DND-41 (cell line): Measurements from ENCODE around the gene ACVR2A.

Experiments
- ATAC-seq: fragments of 200-7000 bp; cut with Tn5 transposase; 3 replicates; pipeline ENCODE4 v1.9.1; 2021; ENCODE audit warnings: low read depth; ENCODE audit not compliant: insufficient read depth
- DNase-seq: peaks from one replicate; pipeline ENCODE4 v3.0.0-alpha.2; 2020
- H2AFZ ChIP-seq: 2 replicates; pipeline ENCODE4 v1.6.0; 2012; ENCODE audit warnings: low read depth, low read length
- H3K27ac ChIP-seq: 2 replicates; pipeline ENCODE4 v1.5.1; 2012; ENCODE audit warnings: low read length, inconsistent platforms
- H3K27me3 ChIP-seq: fragments of 200-600 bp; sonication (generic); 2 replicates; pipeline ENCODE4 v1.6.0; 2012; ENCODE audit warnings: low read length, mild to moderate bottlenecking, inconsistent platforms; ENCODE audit not compliant: insufficient read depth, poor library complexity
- H3K36me3 ChIP-seq: 2 replicates; pipeline ENCODE4 v1.5.1; 2012; ENCODE audit warnings: low read length, inconsistent platforms; ENCODE audit not compliant: insufficient read depth
- H3K4me1 ChIP-seq: 2 replicates; pipeline ENCODE4 v1.5.1; 2012; ENCODE audit warnings: mild to moderate bottlenecking, low read length; ENCODE audit not compliant: insufficient read depth
- H3K4me2 ChIP-seq: 2 replicates; pipeline ENCODE4 v1.6.0; 2012; ENCODE audit warnings: mild to moderate bottlenecking, moderate library complexity, low read length, inconsistent platforms; ENCODE audit not compliant: insufficient read depth
- H3K4me3 ChIP-seq, 2 experiments: fragments of 200-600 bp in 1 of 2; shearing (Covaris generic) in 1 of 2; 2 replicates each; pipeline ENCODE4 v1.5.1; 2012 to 2016; ENCODE audit warnings: inconsistent platforms in 2 of 2, low read length in 2 of 2, mild to moderate bottlenecking in 2 of 2, low read depth in 1 of 2, moderate library complexity in 1 of 2
- H3K79me2 ChIP-seq: 2 replicates; pipeline ENCODE4 v1.6.0; 2012; ENCODE audit warnings: low read length, inconsistent platforms; ENCODE audit not compliant: insufficient read depth
- H3K9ac ChIP-seq: 2 replicates; pipeline ENCODE4 v1.6.0; 2012; ENCODE audit warnings: low read depth, mild to moderate bottlenecking, inconsistent platforms, low read length, moderate library complexity
- H3K9me3 ChIP-seq: 2 replicates; pipeline ENCODE4 v1.5.1; 2012; ENCODE audit warnings: low read length, moderate library complexity, mild to moderate bottlenecking, inconsistent platforms; ENCODE audit not compliant: insufficient read depth, severe bottlenecking
- H4K20me1 ChIP-seq: 2 replicates; pipeline ENCODE4 v1.6.0; 2012; ENCODE audit warnings: low read length; ENCODE audit not compliant: insufficient read depth
- EZH2 ChIP-seq: IDR thresholded peaks from 3 replicates; pipeline ENCODE4 v1.6.1; 2012; ENCODE audit warnings: borderline replicate concordance, low read depth, mild to moderate bottlenecking, moderate library complexity, low read length, inconsistent platforms; ENCODE audit not compliant: severe bottlenecking
- TF ChIP-seq, protein P1 (sequence below): IDR thresholded peaks from 2 replicates; pipeline ENCODE4 v1.5.1; 2012; ENCODE audit warnings: borderline replicate concordance, low read length, moderate library complexity, mild to moderate bottlenecking; ENCODE audit not compliant: poor library complexity, severe bottlenecking; ENCODE audit errors: extremely low read depth

The ACVR2A gene

GRCh38 chr2:147884830-147885229, 40.0 kb downstream of the ACVR2A start:
- no peak overlapping the region for H3K4me3 ChIP-seq
- H3K4me2 ChIP-seq, result no peak overlapping the region
- DNase-seq (no peak), ATAC-seq (peak; percentile 44; the same call in 1 of the 3 replicates)
- H3K79me2 ChIP-seq, result no peaks in the 10 kb centered on the region
- no peaks in the 10 kb centered on the region for H4K20me1 ChIP-seq
- no peaks in the 10 kb centered on the region for H3K27me3 ChIP-seq
- H2AFZ ChIP-seq, result 0 out of 2 replicates have a peak overlapping the region, but pooled peaks have one; percentile 4
- H3K4me1 ChIP-seq, result no peaks in the 10 kb centered on the region
- no peaks in the 10 kb centered on the region for H3K36me3 ChIP-seq
- H3K9me3 ChIP-seq, result no peaks in the 10 kb centered on the region
- no peak overlapping the region for H3K9ac ChIP-seq
- H3K27ac ChIP-seq, result no peak overlapping the region
- TF ChIP-seq, protein P1, sequence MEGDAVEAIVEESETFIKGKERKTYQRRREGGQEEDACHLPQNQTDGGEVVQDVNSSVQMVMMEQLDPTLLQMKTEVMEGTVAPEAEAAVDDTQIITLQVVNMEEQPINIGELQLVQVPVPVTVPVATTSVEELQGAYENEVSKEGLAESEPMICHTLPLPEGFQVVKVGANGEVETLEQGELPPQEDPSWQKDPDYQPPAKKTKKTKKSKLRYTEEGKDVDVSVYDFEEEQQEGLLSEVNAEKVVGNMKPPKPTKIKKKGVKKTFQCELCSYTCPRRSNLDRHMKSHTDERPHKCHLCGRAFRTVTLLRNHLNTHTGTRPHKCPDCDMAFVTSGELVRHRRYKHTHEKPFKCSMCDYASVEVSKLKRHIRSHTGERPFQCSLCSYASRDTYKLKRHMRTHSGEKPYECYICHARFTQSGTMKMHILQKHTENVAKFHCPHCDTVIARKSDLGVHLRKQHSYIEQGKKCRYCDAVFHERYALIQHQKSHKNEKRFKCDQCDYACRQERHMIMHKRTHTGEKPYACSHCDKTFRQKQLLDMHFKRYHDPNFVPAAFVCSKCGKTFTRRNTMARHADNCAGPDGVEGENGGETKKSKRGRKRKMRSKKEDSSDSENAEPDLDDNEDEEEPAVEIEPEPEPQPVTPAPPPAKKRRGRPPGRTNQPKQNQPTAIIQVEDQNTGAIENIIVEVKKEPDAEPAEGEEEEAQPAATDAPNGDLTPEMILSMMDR, result no peak
- no peak for TF ChIP-seq EZH2

- no peak overlapping the region for H3K9ac ChIP-seq
- H3K27ac ChIP-seq, result no peak overlapping the region
- no peaks in the 10 kb centered on the region for H3K9me3 ChIP-seq
- H4K20me1 ChIP-seq, result no peaks in the 10 kb centered on the region
- no peak for DNase-seq
- TF ChIP-seq EZH2, result no peak
- TF ChIP-seq, protein P1, result no peak
- no peak overlapping the region for H2AFZ ChIP-seq
- ATAC-seq, result no peak
- no peaks in the 10 kb centered on the region for H3K36me3 ChIP-seq
- H3K27me3 ChIP-seq, result no peaks in the 10 kb centered on the region
- H3K4me1 ChIP-seq, result no peaks in the 10 kb centered on the region
- H3K4me2 ChIP-seq, result no peak overlapping the region
- H3K4me3 ChIP-seq, result no peak overlapping the region
- H3K79me2 ChIP-seq, result no peaks in the 10 kb centered on the region
These were observed 41.3 kb downstream of the ACVR2A start for GRCh38 chr2:147886136-147886535.

GRCh38 chr2:147888680-147889079, 43.9 kb downstream of the ACVR2A start:
- TF ChIP-seq, protein P1, result no peak
- no peak for TF ChIP-seq EZH2
- DNase-seq (no peak), ATAC-seq (no peak)
- Histone ChIP-seq H3K4me3 (no peak overlapping the region), H3K27me3 (no peaks in the 10 kb centered on the region), H3K79me2 (no peaks in the 10 kb centered on the region), H3K4me1 (no peaks in the 10 kb centered on the region), H3K4me2 (no peak overlapping the region), H3K9ac (no peak overlapping the region), H3K9me3 (no peaks in the 10 kb centered on the region), H3K36me3 (no peaks in the 10 kb centered on the region), H2AFZ (no peak overlapping the region), H3K27ac (no peak overlapping the region), H4K20me1 (no peaks in the 10 kb centered on the region)

GRCh38 chr2:147904051-147904450, 59.2 kb downstream of the ACVR2A start:
- ATAC-seq, result no peak
- Histone ChIP-seq H3K4me3 (no peak overlapping the region), H3K9me3 (no peaks in the 10 kb centered on the region)

More at GRCh38 chr2:147904051-147904450, 59.2 kb downstream of the ACVR2A start:
- H3K36me3 ChIP-seq, result no peaks in the 10 kb centered on the region
- DNase-seq, result no peak
- H3K4me2 ChIP-seq, result no peak overlapping the region
- no peaks in the 10 kb centered on the region for H3K4me1 ChIP-seq
- H3K27ac ChIP-seq, result no peak overlapping the region
- no peak overlapping the region for H2AFZ ChIP-seq
- no peaks in the 10 kb centered on the region for H3K79me2 ChIP-seq
- H4K20me1 ChIP-seq, result no peaks in the 10 kb centered on the region
- TF ChIP-seq, protein P1, result no peak
- TF ChIP-seq EZH2, result no peak
- no peak overlapping the region for H3K9ac ChIP-seq
- H3K27me3 ChIP-seq, result no peaks in the 10 kb centered on the region
